HG02798 (cell line): ENCODE measurements around the gene MAN2A2.
"Not testable (repeated sequence)": the region's sequence is repeated elsewhere in the genome, so short reads cannot be mapped to it uniquely, and the experiment has no call there.

ENCODE experiments used
- ATAC-seq: cut with Tn5 transposase; IDR thresholded peaks from one replicate; pipeline ENCODE4 v1.9.1; 2021; ENCODE audit warnings: mild to moderate bottlenecking; ENCODE audit not compliant: unreplicated experiment, poor library complexity

Gene MAN2A2

GRCh38 chr15:90915216-90915807 lies 12.2 kb downstream of the MAN2A2 start:
- ATAC-seq: no peak

DNA sequence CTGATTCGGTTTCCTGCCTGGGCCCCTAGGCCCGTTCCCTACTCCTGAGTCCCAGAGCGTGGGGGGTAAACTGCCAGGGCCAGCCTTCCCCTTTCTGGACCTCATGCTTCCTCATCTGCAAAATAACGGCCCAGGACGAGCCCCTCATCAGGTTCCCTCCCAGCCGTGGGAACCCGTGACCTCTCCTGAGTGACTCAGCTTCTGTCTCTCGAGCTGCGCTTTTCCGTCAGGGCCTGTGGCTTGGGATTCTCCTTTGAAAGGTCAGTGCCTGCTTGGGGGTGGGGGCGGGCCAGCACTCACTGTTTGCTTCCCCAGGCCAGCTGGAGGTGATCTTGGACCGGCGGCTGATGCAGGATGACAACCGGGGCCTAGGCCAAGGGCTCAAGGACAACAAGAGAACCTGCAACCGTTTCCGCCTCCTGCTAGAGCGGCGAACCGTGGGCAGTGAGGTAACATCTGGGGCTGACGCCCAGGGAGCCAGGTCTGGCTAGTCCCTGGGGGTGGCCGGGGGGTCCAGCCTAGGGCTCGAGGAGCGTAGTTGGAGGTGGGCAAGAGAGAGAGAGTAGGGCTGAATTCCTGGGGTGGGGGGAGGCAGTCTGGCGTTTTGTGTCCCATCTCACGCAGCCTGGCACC lies 12.8 kb downstream of the MAN2A2 start:
- ATAC-seq: no peak

DNA sequence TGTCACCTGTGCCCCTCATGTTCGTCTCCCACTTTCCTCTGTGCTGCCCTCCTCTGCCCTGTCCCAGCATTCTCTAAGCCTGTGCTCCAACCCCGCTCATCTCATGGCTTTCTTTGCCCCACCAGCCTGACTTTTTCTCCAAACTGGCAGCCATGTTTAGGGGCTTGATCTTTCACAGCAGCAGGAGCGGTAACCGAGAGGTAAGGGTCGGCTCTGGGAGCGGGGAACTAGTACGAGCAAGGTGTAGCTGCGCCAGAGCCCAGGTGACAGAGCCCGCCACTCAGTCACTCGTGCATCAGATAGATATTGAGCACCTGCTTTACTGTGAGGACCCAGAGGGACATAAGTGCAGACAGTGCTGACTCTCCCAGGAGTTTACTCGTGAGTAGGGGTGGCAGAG lies 13.4 kb downstream of the MAN2A2 start:
- no peak for ATAC-seq

- no peak for ATAC-seq
These were observed 14.5 kb downstream of the MAN2A2 start for GRCh38 chr15:90917569-90917968.

GRCh38 chr15:90918034-90918788 lies 15.1 kb downstream of the MAN2A2 start:
- no peak for ATAC-seq

DNA sequence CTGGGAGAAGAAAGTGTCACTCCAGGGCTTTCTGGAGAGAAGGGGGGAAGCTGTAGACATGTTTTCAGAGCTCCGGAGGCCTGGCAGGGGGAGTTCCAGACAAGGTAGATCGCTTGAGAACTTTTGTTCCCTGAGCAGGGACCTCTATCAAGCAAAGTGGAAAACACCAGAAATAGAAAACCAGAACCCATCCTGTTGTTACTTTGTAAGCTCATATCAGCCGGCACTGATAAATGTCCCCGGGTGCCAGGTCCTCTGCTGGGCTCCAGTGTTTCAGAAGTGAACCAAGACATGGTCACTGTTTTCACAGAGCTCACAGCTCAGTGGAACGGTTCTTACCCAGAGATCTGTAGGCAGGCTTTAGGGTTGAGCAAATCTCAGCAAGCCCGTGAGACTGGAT lies 15.7 kb downstream of the MAN2A2 start:
- ATAC-seq: no peak

DNA sequence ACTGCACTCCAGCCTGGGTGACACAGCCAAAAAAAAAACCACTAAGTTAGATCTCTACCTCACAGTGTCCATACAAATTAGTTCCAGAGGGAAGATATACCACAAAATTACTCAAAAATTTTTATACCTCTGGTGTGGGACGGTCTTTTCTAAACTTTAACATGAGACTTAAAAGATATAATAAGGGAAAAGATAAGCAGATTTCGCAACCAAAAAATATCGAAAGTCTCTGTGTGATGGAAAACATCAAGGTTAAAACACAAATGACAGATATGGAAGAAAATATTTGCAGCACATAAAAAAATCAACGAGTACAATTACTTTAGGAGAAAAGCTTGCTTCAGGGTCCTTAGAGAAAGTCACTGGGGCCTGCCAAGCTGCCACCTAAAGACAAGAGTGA lies 18.8 kb downstream of the MAN2A2 start:
- ATAC-seq: no peak

DNA sequence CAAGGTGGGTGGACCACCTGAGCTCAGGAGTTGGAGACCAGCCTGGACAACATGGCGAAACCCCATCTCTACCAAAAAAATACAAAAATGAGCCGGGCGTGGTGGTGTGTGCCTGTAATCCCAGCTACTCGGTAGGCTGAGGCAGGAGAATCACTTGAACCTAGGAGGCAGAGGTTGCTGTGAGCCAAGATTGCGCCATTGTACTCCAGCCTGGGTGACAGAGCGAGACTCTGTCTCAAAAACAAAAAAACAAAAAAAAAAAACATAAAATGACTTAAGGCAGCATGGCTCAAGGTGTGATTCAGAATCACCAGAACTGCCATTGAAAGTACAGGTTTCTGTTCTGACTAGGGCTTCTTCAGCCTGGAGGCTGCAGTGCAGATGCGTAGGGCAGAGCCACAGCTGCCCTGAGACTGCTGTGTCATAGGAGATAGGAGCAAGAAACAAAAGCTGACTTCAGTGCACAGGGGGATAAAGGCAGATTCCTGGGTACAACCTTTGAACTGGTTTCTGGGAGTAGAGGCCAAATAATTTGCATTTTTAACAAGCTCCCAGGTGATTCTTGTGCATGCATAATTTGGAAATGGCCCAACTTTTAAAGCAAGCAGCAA lies 19.7 kb downstream of the MAN2A2 start:
- ATAC-seq: peak; percentile 81

DNA sequence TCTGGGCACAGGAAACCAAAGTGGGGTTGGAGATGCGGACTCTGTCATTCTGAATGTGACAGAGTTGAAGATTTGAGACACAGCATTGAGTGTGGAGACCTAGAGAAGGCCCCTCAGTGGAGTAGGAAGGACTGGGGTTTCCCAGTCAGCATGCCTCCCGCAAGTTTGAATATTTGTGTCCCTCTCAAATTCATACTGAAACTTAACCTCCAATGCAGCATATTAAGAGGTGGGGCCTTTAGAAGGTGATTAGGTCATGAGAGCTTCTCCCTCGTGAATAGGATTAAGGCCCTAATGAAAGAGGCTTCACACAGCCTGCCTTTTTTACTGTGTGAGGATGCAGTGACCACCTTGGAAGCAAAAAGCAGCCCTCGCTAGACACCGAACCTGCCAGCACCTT lies 21.3 kb downstream of the MAN2A2 start:
- ATAC-seq: peak; percentile 72

GRCh38 chr15:90926766-90927165 lies 23.7 kb downstream of the MAN2A2 start:
- not testable (repeated sequence) for ATAC-seq

DNA sequence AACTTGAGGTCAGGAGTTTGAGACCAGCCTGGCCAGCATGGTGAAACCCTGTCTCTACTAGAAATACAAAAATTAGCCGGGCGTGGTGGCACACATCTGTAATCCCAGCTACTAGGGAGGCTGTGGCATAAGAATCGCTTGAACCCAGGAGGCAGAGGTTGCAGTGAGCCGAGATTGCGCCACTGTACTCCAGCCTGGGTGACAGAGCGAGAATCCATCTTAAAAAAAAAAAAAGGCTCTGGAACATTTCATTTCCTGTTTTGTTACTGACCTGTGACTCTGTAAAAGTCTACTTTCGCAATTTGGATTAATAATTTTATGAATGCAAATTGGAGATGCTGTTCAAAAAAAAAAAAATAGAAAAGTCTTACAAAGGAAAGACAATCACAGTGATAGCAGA lies 25.0 kb downstream of the MAN2A2 start:
- ATAC-seq: not testable (repeated sequence)

- ATAC-seq: no peak
These were observed 26.3 kb downstream of the MAN2A2 start for GRCh38 chr15:90929246-90930019.

- no peak for ATAC-seq
These were observed 27.9 kb downstream of the MAN2A2 start for GRCh38 chr15:90930861-90931574.

- ATAC-seq: no peak
These were observed 28.4 kb downstream of the MAN2A2 start for GRCh38 chr15:90931575-90931827.

- peak; percentile 56 for ATAC-seq
These were observed 28.9 kb downstream of the MAN2A2 start, which contains the start of gene HDDC3 for GRCh38 chr15:90931828-90932659. Gene HDDC3, minus strand, starts transcription at chr15:90932549. Its CDS starts 9 bp downstream, at chr15:90932540.

GRCh38 chr15:90932660-90932991 lies 29.5 kb downstream of the MAN2A2 start:
- no peak for ATAC-seq

DNA sequence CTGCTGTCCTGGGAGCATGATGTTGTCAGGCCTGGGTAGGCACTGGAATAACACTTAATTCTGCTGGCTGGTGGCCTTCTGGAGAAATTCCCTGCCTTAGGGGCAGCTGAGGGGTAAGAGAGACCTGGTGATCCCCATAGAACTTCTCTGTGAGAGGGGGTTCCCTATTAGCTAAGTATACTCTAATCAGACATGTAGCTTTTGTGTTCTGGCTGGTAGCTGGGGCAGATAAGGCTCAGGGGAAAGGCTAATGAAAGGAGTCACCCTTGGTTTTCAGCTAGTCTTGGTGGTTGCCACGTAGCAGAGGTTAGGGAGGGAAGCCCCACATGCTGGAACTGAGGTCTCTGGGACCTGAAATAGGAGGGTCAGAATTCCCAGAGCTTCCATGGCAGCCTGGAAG lies 30.2 kb downstream of the MAN2A2 start:
- no peak for ATAC-seq

GRCh38 chr15:90934256-90934948 lies 31.3 kb downstream of the MAN2A2 start:
- peak; percentile 31 for ATAC-seq
